Ascending aorta (tissue), 2 donors: ENCODE measurements around the gene CCNJL. TPM values are rescaled to one million over a fixed set of nuclear protein-coding genes. Genes with fewer than 3 reads are reported as not detected.

Experiments
- DNase-seq, 2 donors: peaks; one replicate each; pipeline ENCODE4 v3.0.0-alpha.2; 2019; ENCODE audit warnings: low spot score in 2 of 2
- H3K27ac ChIP-seq, 2 donors: fragments of 200-600 bp; sonication (generic); one replicate each; pipeline ENCODE4 v1.5.1; 2016 to 2017; ENCODE audit warnings: mild to moderate bottlenecking in 1 of 2
- H3K27me3 ChIP-seq: fragments of 200-600 bp; sonication (generic); one replicate; pipeline ENCODE4 v1.5.1; 2017
- H3K36me3 ChIP-seq, 2 donors: fragments of 200-600 bp; sonication (generic); one replicate each; pipeline ENCODE4 v1.5.1; 2016
- H3K4me1 ChIP-seq, 2 donors: fragments of 200-600 bp; sonication (generic); one replicate each; pipeline ENCODE4 v1.5.1; 2016 to 2017; ENCODE audit warnings: mild to moderate bottlenecking in 1 of 2
- H3K4me3 ChIP-seq, 2 donors: fragments of 200-600 bp; sonication (generic); one replicate each; pipeline ENCODE4 v1.5.1; 2016 to 2017; ENCODE audit warnings: mild to moderate bottlenecking in 1 of 2
- H3K9me3 ChIP-seq, 2 donors: fragments of 200-600 bp; sonication (generic); one replicate each; pipeline ENCODE4 v1.5.1; 2016
- CTCF ChIP-seq, 3 experiments: fragments of 200-600 bp in 2 of 3; fragments of 450-650 bp in 1 of 3; sonication (generic) in 2 of 3; IDR thresholded peaks; one replicate each; pipeline ENCODE4 v1.5.1; 2016 to 2019; ENCODE audit warnings: antibody characterized with exemption in 3 of 3, mild to moderate bottlenecking in 1 of 3, moderate library complexity in 1 of 3
- intact Hi-C: fragments of 100-400 bp; cut with DNase I; formaldehyde crosslinking; loops from one replicate; pipeline ENCODE4 v1.15.1; 2023
- total RNA-seq: library from RNA; depleted of rRNA; stranded (reverse); fragments of >200 nt; gene quantifications from one replicate; pipeline ENCODE4 v1.1.0, GENCODE V29; 2016

The CCNJL gene
- total RNA-seq, 1 donor from 2014 or later: not detected

GRCh38 chr5:160352308-160352707, 39.9 kb upstream of the CCNJL start:
- no peak for DNase-seq
- Histone ChIP-seq H3K27ac (no peak overlapping the region), H3K27me3 (no peaks in the 10 kb centered on the region), H3K9me3 (no peaks in the 10 kb centered on the region), H3K4me3 (no peak overlapping the region), H3K4me1 (peaks cover 6 to 9% of the 10 kb centered on the region in 2 donors), H3K36me3 (peaks cover 2 to 9% of the 10 kb centered on the region in 2 donors)
- intact Hi-C loops: no loop called here
- no peak for TF ChIP-seq CTCF (IDR thresholded peaks at IDR 0.05)

DNA sequence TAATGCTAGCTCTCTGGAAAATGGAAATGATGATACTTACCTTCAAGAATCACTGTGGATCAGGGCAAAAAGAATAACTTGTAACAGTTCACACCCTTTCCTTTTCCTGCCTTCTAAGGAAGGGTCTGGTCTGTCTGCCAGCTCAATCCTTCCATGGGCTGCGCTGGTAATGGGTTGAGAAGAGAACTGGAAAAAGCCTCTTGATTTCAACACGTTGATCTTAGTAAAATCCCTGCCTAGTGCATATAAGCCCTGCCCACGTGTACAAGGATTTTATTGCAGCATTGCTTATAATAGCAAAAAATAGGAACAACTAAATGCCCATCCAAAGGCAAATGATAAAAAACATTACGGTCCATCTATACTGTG, 37.6 kb upstream of the CCNJL start:
- no peak overlapping the region for H3K27ac ChIP-seq
- H3K4me1 ChIP-seq: peaks cover 0 to 3% of the 10 kb centered on the region in 2 donors
- no peaks in the 10 kb centered on the region for H3K27me3 ChIP-seq
- no peak for TF ChIP-seq CTCF (IDR thresholded peaks at IDR 0.05)
- no peaks in the 10 kb centered on the region for H3K9me3 ChIP-seq
- no peak overlapping the region for H3K4me3 ChIP-seq
- H3K36me3 ChIP-seq: peaks cover 2 to 9% of the 10 kb centered on the region in 2 donors
- intact Hi-C loops: loop anchor here (5.0 kb wide), 1 partner anchor 268 kb away; no protein-coding TSS in a partner anchor
- no peak for DNase-seq

- no peak overlapping the region for H3K4me3 ChIP-seq
- TF ChIP-seq CTCF (IDR thresholded peaks at IDR 0.05): no peak
- H3K4me1 ChIP-seq: peaks cover 0 to 3% of the 10 kb centered on the region in 2 donors
- peaks cover 2 to 9% of the 10 kb centered on the region in 2 donors for H3K36me3 ChIP-seq
- intact Hi-C loops: loop anchor here (5.0 kb wide), 1 partner anchor 267 kb away; no protein-coding TSS in a partner anchor
- no peaks in the 10 kb centered on the region for H3K27me3 ChIP-seq
- H3K9me3 ChIP-seq: no peaks in the 10 kb centered on the region
- no peak overlapping the region for H3K27ac ChIP-seq
- DNase-seq: no peak
Measured at GRCh38 chr5:160349249-160349934, 37.0 kb upstream of the CCNJL start.

- H3K4me3 ChIP-seq: no peak overlapping the region
- TF ChIP-seq CTCF (IDR thresholded peaks at IDR 0.05): no peak
- peaks cover 2 to 9% of the 10 kb centered on the region in 2 donors for H3K36me3 ChIP-seq
- no peaks in the 10 kb centered on the region for H3K4me1 ChIP-seq
- no peak for DNase-seq
- intact Hi-C loops: loop anchor here (5.0 kb wide), 1 partner anchor 266 kb away; no protein-coding TSS in a partner anchor
- H3K27me3 ChIP-seq: no peaks in the 10 kb centered on the region
- H3K27ac ChIP-seq: no peak overlapping the region
- no peaks in the 10 kb centered on the region for H3K9me3 ChIP-seq
Measured at GRCh38 chr5:160348080-160348479, 35.7 kb upstream of the CCNJL start.

- no peak for DNase-seq
- intact Hi-C loops: loop anchor here (2.0 to 5.0 kb wide), 2 partner anchors 43 to 265 kb away; no protein-coding TSS in a partner anchor
- Histone ChIP-seq H3K4me1 (no peaks in the 10 kb centered on the region), H3K27me3 (no peaks in the 10 kb centered on the region), H3K9me3 (no peaks in the 10 kb centered on the region), H3K4me3 (no peak overlapping the region), H3K27ac (no peak overlapping the region), H3K36me3 (peaks cover 2 to 9% of the 10 kb centered on the region in 2 donors)
- TF ChIP-seq CTCF (IDR thresholded peaks at IDR 0.05): no peak
Measured at GRCh38 chr5:160347448-160347847, 35.1 kb upstream of the CCNJL start.
